Activated T-cell treated with anti-CD3 and anti-CD28 coated beads for 1 hour (primary cell): ENCODE measurements around the gene CMPK1.

Experiments used
- DNase-seq: peaks from one replicate; pipeline ENCODE4 v3.0.0-alpha.2; 2020; ENCODE audit warnings: low read depth

CMPK1 gene

GRCh38 chr1:47396671-47397196, 63.1 kb downstream of the CMPK1 start:
- DNase-seq, result no peak

- DNase-seq, result no peak
Measured at GRCh38 chr1:47399138-47399845, 65.7 kb downstream of the CMPK1 start.

DNA sequence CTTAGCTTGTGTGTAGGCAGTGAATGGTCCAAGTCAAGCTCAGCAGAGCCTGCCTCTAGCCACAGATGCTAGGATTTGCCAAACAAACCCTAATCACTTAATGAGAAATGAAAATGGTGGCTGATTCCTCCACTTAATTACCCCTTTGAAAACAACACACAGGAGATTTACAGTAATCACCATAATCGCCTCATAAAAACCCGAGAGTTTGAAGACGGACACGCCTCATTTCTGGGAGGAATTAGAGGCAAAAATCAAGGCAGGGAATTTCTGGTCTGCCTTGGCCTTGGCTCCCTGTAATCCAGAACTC, 66.2 kb downstream of the CMPK1 start:
- DNase-seq, result no peak

DNA sequence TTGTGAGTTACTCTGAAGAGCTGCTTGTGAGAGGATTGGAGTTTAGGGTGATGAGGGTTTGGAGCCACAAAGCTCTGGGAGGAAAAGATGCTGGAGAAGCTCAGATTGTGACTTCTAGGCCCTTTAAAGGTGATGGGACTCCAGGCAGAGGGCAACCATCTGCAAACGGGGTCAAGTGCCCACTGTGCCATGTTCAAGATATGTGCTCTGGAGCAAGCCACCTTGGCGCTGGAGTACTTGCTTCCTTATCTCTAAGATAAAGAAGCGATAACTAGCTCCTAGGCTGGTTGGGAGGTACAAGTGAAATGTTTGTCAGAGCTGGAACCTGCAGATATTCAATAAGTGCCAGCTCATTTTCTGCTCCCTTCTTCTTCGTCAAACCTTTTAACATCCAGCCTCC, 68.2 kb downstream of the CMPK1 start:
- DNase-seq, result no peak

GRCh38 chr1:47402591-47402990, 69.0 kb downstream of the CMPK1 start:
- DNase-seq, result no peak

DNA sequence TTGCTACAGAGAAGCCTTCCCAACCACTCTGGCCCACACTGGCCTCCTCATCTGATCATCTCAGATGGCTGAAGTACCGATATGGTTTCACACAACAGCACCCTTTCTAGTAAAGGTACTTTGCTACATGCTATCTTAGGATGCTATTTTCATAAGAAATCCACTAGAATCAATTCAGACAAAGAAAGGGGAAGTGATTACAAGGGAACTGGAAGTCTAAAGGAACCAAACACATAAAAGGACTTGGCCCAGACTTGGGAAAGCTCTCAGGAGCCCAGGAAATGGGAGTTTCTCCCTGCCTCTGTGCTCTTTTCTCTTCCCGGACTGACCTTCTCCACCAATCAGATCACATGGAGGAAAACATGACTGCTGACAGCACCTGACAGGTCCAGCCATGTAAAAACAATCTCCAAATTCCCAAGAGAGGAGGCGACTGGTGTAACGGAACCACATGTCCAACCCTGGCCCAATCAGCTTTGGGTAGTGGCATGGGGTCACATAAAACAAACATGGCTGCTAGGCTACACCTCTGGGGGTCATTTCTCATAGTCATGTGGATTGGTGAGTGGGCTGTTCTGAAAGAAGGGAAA, 69.8 kb downstream of the CMPK1 start:
- DNase-seq, result no peak

DNA sequence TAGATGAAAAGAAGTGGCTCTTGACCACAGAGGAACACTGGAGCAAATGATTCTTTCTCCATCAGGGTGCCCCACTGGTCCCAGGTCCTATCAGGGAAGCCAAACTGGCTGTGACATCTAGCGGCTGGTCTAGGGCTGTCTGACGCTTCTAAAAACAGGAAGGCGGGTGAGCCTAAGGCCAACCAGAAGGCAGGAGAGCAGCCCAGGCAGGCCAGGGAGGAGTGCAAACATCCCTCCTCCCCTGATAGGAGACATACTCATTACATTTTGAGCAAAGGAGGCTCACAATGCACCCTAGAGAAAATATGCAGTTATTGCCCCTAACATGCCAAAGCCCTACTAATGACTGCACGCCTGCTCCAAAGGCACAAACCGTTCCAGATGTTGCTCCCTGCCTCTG, 72.1 kb downstream of the CMPK1 start:
- DNase-seq, result no peak

DNA sequence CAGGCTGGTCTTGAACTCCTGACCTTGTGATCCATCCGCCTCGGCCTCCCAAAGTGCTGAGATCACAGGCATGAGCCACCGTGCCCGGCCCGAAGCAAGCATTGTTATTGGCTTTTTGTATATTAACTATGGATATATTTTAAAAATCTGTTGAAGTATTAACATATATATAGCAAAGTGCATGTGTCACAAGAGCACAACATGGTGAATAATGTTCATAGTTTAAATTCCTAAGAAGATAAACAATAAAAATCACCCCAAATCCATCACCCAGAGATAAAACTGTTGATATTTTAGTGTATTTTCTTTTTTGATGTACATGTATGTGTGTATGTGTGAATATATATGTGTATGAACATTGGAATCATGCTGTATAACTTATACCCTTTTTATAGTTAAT, 73.4 kb downstream of the CMPK1 start:
- DNase-seq, result no peak

GRCh38 chr1:47407481-47407880, 73.9 kb downstream of the CMPK1 start:
- no peak for DNase-seq

DNA sequence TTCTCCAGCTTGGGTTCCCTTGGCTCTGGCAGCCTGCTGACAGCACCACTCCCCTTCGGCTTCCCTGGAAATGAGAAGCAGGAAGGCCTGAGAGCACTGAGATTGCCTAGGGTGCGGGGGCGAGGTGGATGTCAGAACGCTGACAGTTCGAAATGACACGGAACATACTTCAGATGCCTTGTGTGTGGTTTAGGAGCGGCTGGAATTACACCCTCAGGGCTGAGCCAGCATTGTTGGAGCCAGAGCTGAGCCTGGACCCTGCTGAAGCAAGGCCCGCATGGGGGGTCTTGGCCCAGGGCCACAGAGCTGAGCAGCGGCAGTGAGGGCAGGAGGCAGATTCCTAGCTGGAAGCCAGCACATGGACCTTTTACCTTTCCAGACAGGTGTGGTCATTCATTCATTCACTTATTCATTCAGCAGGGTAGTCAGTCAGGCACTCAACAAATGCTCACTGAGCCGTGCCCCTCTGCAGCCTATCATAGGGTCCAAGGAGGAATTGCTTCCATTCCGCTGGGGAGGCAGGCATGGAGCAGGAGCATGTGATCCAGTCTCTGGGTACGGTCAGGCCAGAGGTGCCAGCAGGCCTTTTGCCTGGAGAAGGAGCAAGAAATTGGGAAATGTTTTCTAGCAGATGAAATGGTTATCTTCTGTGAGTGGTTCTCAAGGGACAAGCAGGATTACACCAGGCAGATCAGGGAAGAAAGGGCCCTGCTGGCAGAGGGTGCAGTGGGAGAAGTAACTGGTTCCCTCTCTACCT, 75.9 kb downstream of the CMPK1 start:
- DNase-seq, result no peak

DNA sequence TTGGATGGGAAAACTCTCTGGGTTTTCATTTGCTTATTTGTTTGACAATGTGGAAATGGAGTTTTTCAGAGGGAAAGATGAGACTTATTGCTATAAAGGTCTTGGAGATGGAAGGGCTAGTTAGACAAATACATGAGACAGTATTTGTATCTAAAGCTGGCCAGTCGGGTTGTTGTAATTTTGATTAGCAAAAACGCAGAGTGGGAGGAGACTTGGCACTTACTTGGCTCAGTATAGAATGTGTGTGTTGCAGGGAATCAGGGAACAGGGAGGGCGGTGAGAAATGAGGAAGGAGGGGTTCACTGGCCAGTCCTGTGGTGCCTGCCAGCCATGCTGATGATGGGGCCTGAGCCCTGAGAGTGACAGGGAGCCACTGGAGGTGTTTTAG, 76.5 kb downstream of the CMPK1 start:
- no peak for DNase-seq

GRCh38 chr1:47411436-47411835, 77.8 kb downstream of the CMPK1 start:
- no peak for DNase-seq

- no peak for DNase-seq
Measured at GRCh38 chr1:47412437-47412836, 78.8 kb downstream of the CMPK1 start.

DNA sequence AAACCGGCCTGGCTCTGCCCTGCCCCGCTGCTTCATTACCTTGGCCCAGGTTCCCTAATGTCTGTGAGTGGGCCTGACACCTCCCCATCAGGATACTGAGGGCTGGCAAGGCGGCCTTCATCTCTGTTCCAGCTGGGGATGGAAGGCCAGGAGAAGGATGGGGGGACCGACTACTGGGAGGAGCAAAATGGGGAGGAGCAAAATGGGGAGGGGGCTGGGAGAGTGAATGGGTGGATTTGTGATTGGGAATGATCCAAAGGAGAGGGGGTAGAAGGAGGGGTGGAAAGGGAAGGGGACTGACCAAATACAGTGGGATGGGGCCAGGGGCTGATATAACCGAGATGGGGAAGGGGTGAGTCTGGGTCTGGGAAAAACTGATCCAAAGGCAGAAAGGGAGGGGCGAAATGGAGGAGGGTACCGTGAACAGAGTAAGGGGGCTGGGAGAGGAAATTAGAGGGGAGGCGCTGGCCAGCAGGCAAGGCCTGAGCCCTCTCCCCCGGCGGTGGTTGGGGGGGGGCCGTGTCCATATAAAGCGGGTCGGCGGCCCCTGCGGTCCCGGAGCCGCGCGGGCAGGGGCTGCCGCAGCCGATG, 82.2 kb downstream of the CMPK1 start, which contains the start of gene FOXE3:
FOXE3 (plus strand) TSS at position 558 of the 591 bp plus-strand sequence; CDS start at position 589, 31 bp downstream.
- no peak for DNase-seq

DNA sequence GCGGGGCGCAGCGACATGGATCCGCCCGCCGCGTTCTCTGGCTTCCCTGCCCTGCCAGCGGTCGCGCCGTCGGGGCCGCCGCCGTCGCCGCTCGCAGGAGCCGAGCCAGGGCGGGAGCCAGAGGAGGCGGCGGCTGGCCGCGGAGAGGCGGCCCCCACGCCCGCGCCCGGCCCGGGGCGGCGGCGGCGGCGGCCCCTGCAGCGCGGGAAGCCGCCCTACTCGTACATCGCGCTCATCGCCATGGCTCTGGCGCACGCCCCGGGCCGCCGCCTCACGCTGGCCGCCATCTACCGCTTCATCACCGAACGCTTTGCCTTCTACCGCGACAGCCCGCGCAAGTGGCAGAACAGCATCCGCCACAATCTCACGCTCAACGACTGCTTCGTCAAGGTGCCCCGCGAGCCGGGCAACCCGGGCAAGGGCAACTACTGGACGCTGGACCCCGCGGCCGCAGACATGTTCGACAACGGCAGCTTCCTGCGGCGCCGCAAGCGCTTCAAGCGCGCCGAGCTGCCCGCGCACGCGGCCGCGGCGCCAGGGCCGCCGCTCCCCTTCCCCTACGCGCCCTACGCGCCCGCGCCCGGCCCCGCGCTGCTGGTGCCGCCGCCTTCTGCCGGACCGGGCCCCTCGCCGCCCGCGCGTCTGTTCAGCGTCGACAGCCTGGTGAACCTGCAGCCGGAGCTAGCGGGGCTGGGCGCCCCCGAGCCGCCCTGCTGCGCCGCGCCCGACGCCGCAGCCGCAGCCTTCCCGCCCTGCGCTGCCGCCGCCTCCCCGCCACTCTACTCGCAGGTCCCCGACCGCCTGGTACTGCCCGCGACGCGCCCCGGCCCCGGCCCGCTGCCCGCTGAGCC, 83.0 kb downstream of the CMPK1 start:
- no peak for DNase-seq

GRCh38 chr1:47417170-47418044, 83.8 kb downstream of the CMPK1 start:
- no peak for DNase-seq

GRCh38 chr1:47418122-47418521, 84.5 kb downstream of the CMPK1 start:
- no peak for DNase-seq

DNA sequence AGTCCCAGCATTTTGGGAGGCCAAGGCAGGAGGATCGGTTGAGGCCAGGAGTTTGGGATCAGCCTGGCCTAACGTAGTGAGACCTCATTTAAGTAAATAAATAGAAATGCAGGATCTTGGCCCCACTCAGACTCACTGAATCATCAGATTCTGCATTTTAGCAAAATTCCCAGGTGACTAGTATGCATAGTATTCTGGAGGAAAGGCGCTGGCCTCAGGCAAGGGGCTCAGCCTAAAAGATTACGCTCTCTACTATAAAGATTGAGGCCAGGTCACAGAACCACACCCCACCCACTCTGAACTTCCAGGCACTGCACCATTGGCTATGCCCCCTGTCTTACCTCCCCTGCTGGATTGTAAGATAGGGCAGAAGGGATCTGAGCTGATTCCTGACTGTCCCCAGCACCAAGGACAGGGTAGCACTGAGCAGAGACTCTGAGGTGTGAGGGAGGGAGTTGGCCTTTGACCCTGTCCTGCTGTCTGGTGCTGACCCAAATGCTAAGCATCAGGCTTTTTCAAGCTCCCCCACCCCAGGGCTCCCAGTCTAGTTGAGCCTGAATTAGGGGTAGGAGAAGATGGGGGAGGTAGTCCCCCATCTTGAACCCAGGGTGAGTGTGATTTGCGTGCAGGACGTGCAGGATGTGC, 85.2 kb downstream of the CMPK1 start:
- no peak for DNase-seq

- DNase-seq, result no peak
Measured at GRCh38 chr1:47420547-47420946, 87.0 kb downstream of the CMPK1 start.

- DNase-seq, result no peak
Measured at GRCh38 chr1:47423872-47424271, 90.3 kb downstream of the CMPK1 start.
